Hepatocyte (in vitro differentiated cells): ENCODE data around the gene VSIR.

Experiments used
- EZH2 ChIP-seq: fragments of 200-600 bp; sonication (generic); IDR thresholded peaks from 2 replicates; pipeline ENCODE4 v1.6.1; 2016; ENCODE audit warnings: antibody characterized with exemption, mild to moderate bottlenecking, borderline replicate concordance
- EZH2phosphoT487 ChIP-seq: fragments of 200-600 bp; sonication (generic); IDR thresholded peaks from one replicate; pipeline ENCODE4 v1.6.1; 2018; ENCODE audit warnings: antibody characterized with exemption, mild to moderate bottlenecking, low read depth, moderate library complexity; ENCODE audit not compliant: unreplicated experiment, severe bottlenecking
- TF ChIP-seq, protein P1 (sequence below): fragments of 200-600 bp; sonication (generic); IDR thresholded peaks from 2 replicates; pipeline ENCODE4 v1.5.1; 2016; ENCODE audit warnings: antibody characterized with exemption, mild to moderate bottlenecking; ENCODE audit not compliant: poor library complexity

GRCh38 chr10:71779641-71780040 is 6.3 kb upstream of the VSIR start:
- TF ChIP-seq, protein P1, sequence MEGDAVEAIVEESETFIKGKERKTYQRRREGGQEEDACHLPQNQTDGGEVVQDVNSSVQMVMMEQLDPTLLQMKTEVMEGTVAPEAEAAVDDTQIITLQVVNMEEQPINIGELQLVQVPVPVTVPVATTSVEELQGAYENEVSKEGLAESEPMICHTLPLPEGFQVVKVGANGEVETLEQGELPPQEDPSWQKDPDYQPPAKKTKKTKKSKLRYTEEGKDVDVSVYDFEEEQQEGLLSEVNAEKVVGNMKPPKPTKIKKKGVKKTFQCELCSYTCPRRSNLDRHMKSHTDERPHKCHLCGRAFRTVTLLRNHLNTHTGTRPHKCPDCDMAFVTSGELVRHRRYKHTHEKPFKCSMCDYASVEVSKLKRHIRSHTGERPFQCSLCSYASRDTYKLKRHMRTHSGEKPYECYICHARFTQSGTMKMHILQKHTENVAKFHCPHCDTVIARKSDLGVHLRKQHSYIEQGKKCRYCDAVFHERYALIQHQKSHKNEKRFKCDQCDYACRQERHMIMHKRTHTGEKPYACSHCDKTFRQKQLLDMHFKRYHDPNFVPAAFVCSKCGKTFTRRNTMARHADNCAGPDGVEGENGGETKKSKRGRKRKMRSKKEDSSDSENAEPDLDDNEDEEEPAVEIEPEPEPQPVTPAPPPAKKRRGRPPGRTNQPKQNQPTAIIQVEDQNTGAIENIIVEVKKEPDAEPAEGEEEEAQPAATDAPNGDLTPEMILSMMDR, result no peak
- TF ChIP-seq EZH2 (no peak), EZH2phosphoT487 (no peak)
